SH-SY5Y (cell line): ENCODE results near the gene HOXA4.

Experiments
- GATA2 ChIP-seq: IDR thresholded peaks from 2 replicates; pipeline ENCODE4 v1.6.1; 2011; ENCODE audit warnings: mild to moderate bottlenecking, low read depth, low read length
- GATA3 ChIP-seq: IDR thresholded peaks from 2 replicates; pipeline ENCODE4 v1.6.1; 2011; ENCODE audit warnings: low read depth, mild to moderate bottlenecking, low read length, moderate library complexity

HOXA4 gene

DNA sequence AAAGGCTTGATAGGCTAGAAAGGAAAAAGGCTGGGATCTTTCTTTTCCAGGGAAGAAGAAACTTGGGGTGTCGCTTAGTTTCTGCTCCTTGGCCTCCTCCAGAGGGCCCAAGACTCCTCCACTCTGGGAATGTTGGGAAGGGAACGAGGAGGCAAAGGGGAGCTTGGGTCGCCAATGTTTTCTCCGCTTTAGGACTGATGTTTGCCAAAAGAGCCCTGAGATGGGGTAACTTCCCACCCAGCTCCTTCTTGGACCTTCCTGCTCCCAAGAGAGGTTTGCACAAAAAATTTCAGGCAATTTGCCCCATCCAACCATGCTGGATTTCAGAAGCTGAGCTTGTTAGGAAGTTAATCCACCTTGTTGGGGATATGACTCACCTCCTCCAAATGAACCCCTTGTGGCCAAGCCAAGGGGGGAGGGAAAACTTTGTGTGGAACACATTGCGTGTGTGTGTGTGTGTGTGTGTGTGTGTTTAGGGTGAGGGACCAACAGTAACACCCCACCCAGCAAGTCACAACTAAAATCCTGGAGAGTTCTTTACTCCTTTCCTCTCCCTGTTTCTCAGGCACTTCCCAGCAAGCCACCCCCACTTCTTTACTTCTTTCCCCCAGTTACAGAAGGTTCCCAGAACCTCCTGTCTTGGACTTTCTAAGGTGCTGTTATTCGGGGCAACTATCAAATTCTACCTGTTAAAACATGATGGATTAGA is 19.4 kb downstream of the HOXA4 start:
- TF ChIP-seq GATA3 (no peak), GATA2 (no peak)

GRCh38 chr7:27110186-27111031 is 20.1 kb downstream of the HOXA4 start:
- no peak for TF ChIP-seq GATA3
- no peak for TF ChIP-seq GATA2

DNA sequence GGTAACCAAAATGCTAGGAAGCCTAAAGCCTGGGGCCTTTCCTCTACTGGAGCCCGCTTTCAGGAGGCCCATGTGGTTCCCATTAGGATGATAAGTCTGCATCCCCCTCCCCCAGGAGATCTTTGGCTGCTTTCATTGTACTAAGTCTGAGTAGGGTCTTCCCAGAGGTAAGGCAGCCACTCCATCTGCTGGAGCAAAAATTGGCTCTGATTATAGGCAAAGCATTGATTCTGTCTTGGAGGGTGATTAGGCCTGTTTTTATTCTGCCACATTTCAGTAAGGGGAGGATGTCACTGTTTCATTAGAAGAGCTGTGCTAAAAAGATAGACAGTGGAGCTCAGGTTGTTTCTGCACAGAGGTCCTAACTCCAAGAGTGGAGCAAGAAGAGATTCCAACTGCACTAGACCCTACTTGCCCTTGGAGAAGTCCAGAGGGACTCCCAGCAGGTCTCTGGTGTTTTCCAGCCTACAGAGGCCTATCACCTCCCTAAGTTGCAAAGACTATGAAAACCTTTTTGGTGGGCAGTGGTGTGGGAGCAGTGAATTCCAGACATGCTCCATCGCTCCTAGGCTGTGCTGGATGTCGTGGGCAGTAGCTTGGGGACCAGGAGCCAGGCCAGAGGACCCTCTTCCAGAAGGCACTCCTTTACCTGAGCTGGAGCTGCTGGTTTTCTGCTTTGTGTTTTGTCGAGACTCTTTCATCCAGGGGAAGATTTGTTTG is 20.9 kb downstream of the HOXA4 start:
- TF ChIP-seq GATA2: no peak
- no peak for TF ChIP-seq GATA3

DNA sequence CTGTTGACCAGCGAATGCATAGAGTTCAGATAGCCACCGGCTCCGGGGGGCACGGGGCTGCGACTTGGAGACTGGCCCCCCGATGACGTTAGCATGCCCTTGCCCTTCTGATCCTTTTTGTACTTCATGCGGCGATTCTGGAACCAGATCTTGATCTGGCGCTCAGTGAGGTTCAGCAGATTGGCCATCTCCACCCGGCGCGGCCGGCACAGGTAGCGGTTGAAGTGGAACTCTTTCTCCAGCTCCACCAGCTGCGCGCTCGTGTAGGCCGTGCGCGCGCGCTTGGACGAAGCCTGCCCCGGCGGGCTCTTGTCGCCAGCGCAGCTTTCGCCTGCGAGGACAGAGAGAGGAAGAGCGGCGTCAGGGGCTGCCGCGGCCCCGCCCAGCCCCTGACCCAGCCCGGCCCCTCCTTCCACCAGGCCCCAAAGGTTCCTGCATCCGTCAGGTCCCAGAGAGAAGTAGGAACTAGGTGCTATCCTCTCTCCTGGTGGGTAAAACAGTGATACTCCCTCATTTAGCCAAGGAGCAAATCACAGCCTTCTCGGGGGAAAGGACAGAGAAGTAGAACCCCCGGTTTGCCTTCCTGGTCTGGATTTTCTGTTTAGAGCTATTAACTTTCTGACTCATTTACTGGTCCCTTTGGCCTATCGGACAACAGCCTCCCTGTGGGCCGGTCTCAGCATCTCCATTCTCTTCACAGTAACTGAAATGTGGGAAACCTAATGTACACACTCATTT is 22.0 kb downstream of the HOXA4 start:
- TF ChIP-seq GATA2 (no peak), GATA3 (no peak)

DNA sequence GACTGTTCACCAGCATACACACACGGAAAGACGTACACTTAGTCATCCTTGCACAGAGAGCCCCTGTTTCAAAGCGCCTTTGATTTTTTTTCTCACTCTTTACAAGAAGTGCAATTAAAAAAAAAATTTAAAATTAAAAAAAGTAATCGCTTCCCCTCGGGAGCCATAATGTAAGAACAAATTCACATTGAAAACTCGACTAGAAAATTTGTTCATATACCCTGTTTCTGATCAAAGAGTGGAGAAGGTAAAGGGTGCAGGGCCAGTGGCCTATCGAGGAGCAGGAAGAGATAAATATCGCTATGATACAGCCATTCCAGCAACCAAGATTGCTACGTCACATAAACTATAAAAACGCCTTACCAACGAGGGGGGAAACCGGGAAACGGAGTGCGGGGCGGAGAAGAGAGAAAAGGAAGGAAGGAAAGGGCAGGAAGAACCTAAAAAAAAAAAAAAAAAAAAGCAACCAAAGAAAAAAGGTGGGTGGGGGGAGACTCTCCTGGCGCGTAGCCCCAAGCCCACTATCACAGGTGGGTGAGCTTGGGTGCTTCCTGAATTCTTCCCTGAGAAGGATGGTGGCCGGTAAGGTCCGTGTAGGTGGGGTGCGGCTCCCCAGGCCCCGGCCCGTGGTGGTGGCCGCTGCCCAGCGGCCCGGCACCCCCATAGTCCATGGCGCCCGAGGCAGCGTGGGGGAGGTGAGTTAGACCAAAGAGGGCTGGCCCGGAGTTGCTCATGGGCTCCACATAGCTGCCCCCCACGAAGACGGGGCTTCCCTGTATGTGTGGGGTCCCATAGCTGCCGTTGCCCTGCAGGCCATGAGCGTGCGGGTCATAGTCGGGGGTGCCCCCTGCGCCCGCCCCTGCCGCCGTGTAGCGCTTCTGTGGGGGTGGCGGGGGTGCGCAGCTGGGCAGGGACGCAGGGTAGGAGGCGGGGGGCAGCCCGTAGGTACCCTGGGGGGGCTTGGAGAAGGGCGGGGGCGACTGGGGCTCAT is 22.9 kb downstream of the HOXA4 start:
- TF ChIP-seq GATA2: no peak
- no peak for TF ChIP-seq GATA3

- TF ChIP-seq GATA3: no peak
Observed at GRCh38 chr7:27106901-27107240, 23.7 kb downstream of the HOXA4 start.

DNA sequence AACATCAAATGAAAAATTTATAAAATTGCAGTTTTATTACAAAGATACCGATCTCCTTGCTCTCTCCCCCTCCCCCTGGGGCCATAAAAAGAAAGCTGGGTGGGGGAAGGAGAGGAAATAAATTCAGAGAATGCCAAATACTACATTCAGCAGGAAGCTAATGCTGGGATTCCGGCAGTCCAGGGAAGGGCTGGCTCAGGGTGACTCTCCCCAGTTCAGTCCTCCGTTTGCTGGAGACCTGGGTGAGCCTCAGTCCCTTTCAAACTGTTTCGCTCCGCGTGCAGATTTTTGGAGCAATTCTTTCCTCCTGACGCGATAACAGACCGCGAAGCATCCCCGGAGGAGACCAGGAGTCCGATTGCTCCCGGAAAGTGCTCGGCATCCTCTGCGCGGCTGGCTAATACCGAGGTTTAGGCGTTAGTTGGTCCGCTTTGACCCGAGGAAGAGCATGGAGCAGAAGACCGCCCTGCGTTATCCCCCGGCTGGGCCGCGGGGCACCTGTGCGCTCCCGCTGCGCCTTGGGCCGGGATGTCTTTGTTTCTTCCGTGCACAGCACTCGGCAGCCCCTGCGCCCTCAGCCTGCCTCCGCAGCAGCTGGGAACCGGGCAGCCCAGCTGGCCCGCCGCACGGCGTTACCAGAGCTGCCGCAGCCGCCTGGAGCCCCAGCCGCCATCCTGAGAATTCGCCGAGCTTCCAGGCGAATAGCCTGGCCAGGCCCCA is 24.2 kb downstream of the HOXA4 start:
- TF ChIP-seq GATA2 (no peak), GATA3 (no peak)

GRCh38 chr7:27105301-27106031 is 25.1 kb downstream of the HOXA4 start:
- TF ChIP-seq GATA2: no peak
- TF ChIP-seq GATA3: no peak

GRCh38 chr7:27104341-27105058 is 26.1 kb downstream of the HOXA4 start:
- TF ChIP-seq GATA2: no peak
- TF ChIP-seq GATA3: no peak

- TF ChIP-seq GATA2 (no peak), GATA3 (no peak)
Observed at GRCh38 chr7:27103489-27104226, 26.9 kb downstream of the HOXA4 start.
